Neural cell (in vitro differentiated cells): ENCODE measurements around the gene REEP5. TPM values are rescaled to one million over a fixed set of nuclear protein-coding genes. Genes with fewer than 3 reads are reported as not detected.

Source experiments
- H2AFZ ChIP-seq: fragments of 200-600, 300-800 bp; sonication (generic), shearing (Covaris generic); 2 replicates; pipeline ENCODE4 v1.6.0; 2014; ENCODE audit warnings: low read depth, mild to moderate bottlenecking, antibody characterized with exemption, low read length, moderate library complexity
- H3F3A ChIP-seq: fragments of 200-600 bp; shearing (Covaris generic); 2 replicates; pipeline ENCODE4 v1.6.1; 2016; ENCODE audit warnings: mild to moderate bottlenecking, moderate library complexity, mixed read lengths, antibody characterized with exemption, low read length; ENCODE audit not compliant: insufficient read depth, poor library complexity, severe bottlenecking
- H3K27ac ChIP-seq: fragments of 200-600, 300-800 bp; sonication (generic), shearing (Covaris generic); 2 replicates; pipeline ENCODE4 v1.5.1; 2014; ENCODE audit warnings: mild to moderate bottlenecking, low read length, moderate library complexity
- H3K27me3 ChIP-seq: fragments of 300-800, 200-600 bp; sonication (generic), shearing (Covaris generic); 2 replicates; pipeline ENCODE4 v1.6.0; 2014; ENCODE audit warnings: mild to moderate bottlenecking, low read depth, low read length, moderate library complexity; ENCODE audit not compliant: insufficient read depth
- H3K36me3 ChIP-seq: fragments of 300-800, 200-600 bp; sonication (generic), shearing (Covaris generic); 2 replicates; pipeline ENCODE4 v1.5.1; 2014; ENCODE audit warnings: mild to moderate bottlenecking, antibody characterized with exemption, low read length, moderate library complexity; ENCODE audit not compliant: insufficient read depth
- H3K4me2 ChIP-seq: fragments of 300-800, 200-600 bp; sonication (generic), shearing (Covaris generic); 2 replicates; pipeline ENCODE4 v1.6.0; 2014; ENCODE audit warnings: mild to moderate bottlenecking, low read length
- H3K4me3 ChIP-seq: fragments of 300-800, 200-600 bp; sonication (generic), shearing (Covaris generic); 2 replicates; pipeline ENCODE4 v1.5.1; 2014; ENCODE audit warnings: mild to moderate bottlenecking, low read length, moderate library complexity
- H3K79me2 ChIP-seq: fragments of 200-600 bp; shearing (Covaris generic); replicated peaks from 2 replicates; pipeline ENCODE4 v1.6.0; 2014; ENCODE audit warnings: mild to moderate bottlenecking, low read length, moderate library complexity; ENCODE audit not compliant: insufficient read depth
- H3K9ac ChIP-seq: fragments of 300-800, 200-600 bp; sonication (generic), shearing (Covaris generic); 2 replicates; pipeline ENCODE4 v1.6.1; 2016; ENCODE audit warnings: mild to moderate bottlenecking, low read length, mixed read lengths
- H3K9me2 ChIP-seq: fragments of 200-600 bp; shearing (Covaris generic); 2 replicates; pipeline ENCODE4 v1.6.1; 2016; ENCODE audit warnings: mild to moderate bottlenecking, low read length, mixed read lengths; ENCODE audit not compliant: insufficient read depth
- H3K9me3 ChIP-seq: fragments of 200-600, 300-800 bp; sonication (generic), shearing (Covaris generic); 2 replicates; pipeline ENCODE4 v1.6.1; 2016; ENCODE audit warnings: mild to moderate bottlenecking, mixed run types, low read length, moderate library complexity, mixed read lengths
- H4K20me1 ChIP-seq: fragments of 200-600 bp; shearing (Covaris generic); 2 replicates; pipeline ENCODE4 v1.6.1; 2016; ENCODE audit warnings: mild to moderate bottlenecking, mixed run types; ENCODE audit not compliant: insufficient read depth
- EP300 ChIP-seq: fragments of 450-650 bp; conservative IDR thresholded peaks from 2 replicates; pipeline ENCODE4 v1.6.1; 2014; ENCODE audit warnings: antibody characterized with exemption, mild to moderate bottlenecking, moderate library complexity; ENCODE audit not compliant: poor library complexity, severe bottlenecking
- EZH2 ChIP-seq: fragments of 200-600, 300-800 bp; shearing (Covaris generic), sonication (generic); IDR thresholded peaks from 2 replicates; pipeline ENCODE4 v1.6.1; 2014; ENCODE audit warnings: antibody characterized with exemption, low read length, borderline replicate concordance, mild to moderate bottlenecking; ENCODE audit not compliant: insufficient read depth, poor library complexity, severe bottlenecking
- MXI1 ChIP-seq: fragments of 450-650 bp; conservative IDR thresholded peaks from 2 replicates; pipeline ENCODE4 v1.6.1; 2014; ENCODE audit warnings: antibody characterized with exemption, mild to moderate bottlenecking; ENCODE audit not compliant: poor library complexity, severe bottlenecking
- POLR2AphosphoS5 ChIP-seq: IDR thresholded peaks from 2 replicates; pipeline ENCODE4 v1.6.1; 2012
- RAD21 ChIP-seq: fragments of 450-650 bp; conservative IDR thresholded peaks from 2 replicates; pipeline ENCODE4 v1.6.1; 2014; ENCODE audit warnings: antibody characterized with exemption, mild to moderate bottlenecking, moderate library complexity
- SMC3 ChIP-seq: fragments of 450-650 bp; conservative IDR thresholded peaks from 2 replicates; pipeline ENCODE4 v1.6.1; 2014; ENCODE audit warnings: antibody characterized with exemption, mild to moderate bottlenecking, moderate library complexity; ENCODE audit not compliant: poor library complexity
- TAF1 ChIP-seq: IDR thresholded peaks from 2 replicates; pipeline ENCODE4 v1.6.1; 2012; ENCODE audit warnings: low read depth
- polyA plus RNA-seq: library from polyadenylated mRNA; depleted of rRNA; stranded (reverse); fragments of >200 nt; gene quantifications from 2 replicates; pipeline ENCODE4 v1.2.3, GENCODE V29; 2014
- TF ChIP-seq, protein P1 (sequence below): IDR thresholded peaks from 2 replicates; pipeline ENCODE4 v1.6.1; 2012; ENCODE audit warnings: borderline replicate concordance
- TF ChIP-seq, protein P2 (sequence below): fragments of 450-650 bp; IDR thresholded peaks from 2 replicates; pipeline ENCODE4 v1.5.1; 2014; ENCODE audit warnings: antibody characterized with exemption, mild to moderate bottlenecking, moderate library complexity; ENCODE audit not compliant: poor library complexity, severe bottlenecking

REEP5 gene
- polyA plus RNA-seq, 1 donor from 2014 or later, result 51.6 TPM

DNA sequence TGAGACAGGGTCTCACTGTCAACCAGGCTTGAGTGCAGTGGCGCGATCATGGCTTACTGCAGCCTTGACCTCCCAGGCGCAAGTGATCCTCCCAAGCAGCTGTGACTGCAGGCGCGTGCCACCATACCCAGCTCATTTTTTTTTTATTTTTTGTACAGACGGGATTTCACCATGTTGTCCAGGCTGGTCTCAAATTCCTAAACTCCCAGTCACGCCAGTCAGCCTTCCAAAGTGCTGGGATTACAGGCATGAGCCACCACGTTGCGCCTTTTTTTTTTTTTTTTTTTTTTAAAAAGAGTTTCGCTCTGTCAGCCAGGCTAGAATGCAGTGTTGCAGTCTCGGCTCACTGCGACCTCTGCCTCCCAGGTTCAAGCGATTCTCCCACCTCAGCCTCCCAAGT, 88.1 kb downstream of the REEP5 start:
- peaks cover 24% of the 10 kb centered on the region for H3K36me3 ChIP-seq
- no peak overlapping the region for H2AFZ ChIP-seq
- H3K79me2 ChIP-seq, result no peaks in the 10 kb centered on the region
- no peaks in the 10 kb centered on the region for H4K20me1 ChIP-seq
- H3K9me2 ChIP-seq, result no peaks in the 10 kb centered on the region
- no peaks in the 10 kb centered on the region for H3K9me3 ChIP-seq
- no peak for TF ChIP-seq POLR2AphosphoS5
- no peak for TF ChIP-seq EZH2
- TF ChIP-seq RAD21, result no peak
- TF ChIP-seq, protein P1, sequence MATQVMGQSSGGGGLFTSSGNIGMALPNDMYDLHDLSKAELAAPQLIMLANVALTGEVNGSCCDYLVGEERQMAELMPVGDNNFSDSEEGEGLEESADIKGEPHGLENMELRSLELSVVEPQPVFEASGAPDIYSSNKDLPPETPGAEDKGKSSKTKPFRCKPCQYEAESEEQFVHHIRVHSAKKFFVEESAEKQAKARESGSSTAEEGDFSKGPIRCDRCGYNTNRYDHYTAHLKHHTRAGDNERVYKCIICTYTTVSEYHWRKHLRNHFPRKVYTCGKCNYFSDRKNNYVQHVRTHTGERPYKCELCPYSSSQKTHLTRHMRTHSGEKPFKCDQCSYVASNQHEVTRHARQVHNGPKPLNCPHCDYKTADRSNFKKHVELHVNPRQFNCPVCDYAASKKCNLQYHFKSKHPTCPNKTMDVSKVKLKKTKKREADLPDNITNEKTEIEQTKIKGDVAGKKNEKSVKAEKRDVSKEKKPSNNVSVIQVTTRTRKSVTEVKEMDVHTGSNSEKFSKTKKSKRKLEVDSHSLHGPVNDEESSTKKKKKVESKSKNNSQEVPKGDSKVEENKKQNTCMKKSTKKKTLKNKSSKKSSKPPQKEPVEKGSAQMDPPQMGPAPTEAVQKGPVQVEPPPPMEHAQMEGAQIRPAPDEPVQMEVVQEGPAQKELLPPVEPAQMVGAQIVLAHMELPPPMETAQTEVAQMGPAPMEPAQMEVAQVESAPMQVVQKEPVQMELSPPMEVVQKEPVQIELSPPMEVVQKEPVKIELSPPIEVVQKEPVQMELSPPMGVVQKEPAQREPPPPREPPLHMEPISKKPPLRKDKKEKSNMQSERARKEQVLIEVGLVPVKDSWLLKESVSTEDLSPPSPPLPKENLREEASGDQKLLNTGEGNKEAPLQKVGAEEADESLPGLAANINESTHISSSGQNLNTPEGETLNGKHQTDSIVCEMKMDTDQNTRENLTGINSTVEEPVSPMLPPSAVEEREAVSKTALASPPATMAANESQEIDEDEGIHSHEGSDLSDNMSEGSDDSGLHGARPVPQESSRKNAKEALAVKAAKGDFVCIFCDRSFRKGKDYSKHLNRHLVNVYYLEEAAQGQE, result no peak
- TF ChIP-seq EP300, result no peak
- H3K27me3 ChIP-seq, result no peaks in the 10 kb centered on the region
- no peaks in the 10 kb centered on the region for H3F3A ChIP-seq
- H3K4me3 ChIP-seq, result no peak overlapping the region
- H3K9ac ChIP-seq, result no peak overlapping the region
- no peak overlapping the region for H3K27ac ChIP-seq
- no peak overlapping the region for H3K4me2 ChIP-seq

DNA sequence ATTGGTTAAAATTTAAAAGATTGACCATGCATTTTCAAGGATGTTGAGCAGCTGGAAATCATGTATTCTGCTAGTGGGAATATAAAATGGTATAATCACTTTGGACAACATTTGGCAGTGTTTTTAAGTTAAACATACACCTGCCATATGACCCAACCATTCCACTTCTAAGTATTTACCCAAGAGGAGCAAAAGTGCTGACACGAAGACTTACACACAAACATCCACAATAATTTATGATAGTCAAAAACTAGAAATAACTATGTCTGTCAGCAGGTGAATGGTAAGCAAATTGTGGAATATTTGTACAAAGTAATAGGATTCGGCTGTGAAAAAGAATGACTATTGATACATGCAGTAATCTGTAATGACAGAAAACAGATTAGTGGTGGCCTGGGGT, 91.6 kb downstream of the REEP5 start:
- H3K4me3 ChIP-seq, result no peak overlapping the region
- no peak overlapping the region for H2AFZ ChIP-seq
- peaks cover 8% of the 10 kb centered on the region for H3K36me3 ChIP-seq
- H3K9me3 ChIP-seq, result no peaks in the 10 kb centered on the region
- H3F3A ChIP-seq, result no peaks in the 10 kb centered on the region
- no peak overlapping the region for H3K9ac ChIP-seq
- H3K27ac ChIP-seq, result no peak overlapping the region
- no peaks in the 10 kb centered on the region for H3K27me3 ChIP-seq
- H4K20me1 ChIP-seq, result no peaks in the 10 kb centered on the region
- H3K9me2 ChIP-seq, result no peaks in the 10 kb centered on the region
- no peaks in the 10 kb centered on the region for H3K79me2 ChIP-seq
- H3K4me2 ChIP-seq, result no peak overlapping the region
- TF ChIP-seq POLR2AphosphoS5 (no peak), EP300 (no peak), EZH2 (no peak), SMC3 (no peak), RAD21 (no peak), TAF1 (no peak), MXI1 (no peak)
- TF ChIP-seq, protein P2, sequence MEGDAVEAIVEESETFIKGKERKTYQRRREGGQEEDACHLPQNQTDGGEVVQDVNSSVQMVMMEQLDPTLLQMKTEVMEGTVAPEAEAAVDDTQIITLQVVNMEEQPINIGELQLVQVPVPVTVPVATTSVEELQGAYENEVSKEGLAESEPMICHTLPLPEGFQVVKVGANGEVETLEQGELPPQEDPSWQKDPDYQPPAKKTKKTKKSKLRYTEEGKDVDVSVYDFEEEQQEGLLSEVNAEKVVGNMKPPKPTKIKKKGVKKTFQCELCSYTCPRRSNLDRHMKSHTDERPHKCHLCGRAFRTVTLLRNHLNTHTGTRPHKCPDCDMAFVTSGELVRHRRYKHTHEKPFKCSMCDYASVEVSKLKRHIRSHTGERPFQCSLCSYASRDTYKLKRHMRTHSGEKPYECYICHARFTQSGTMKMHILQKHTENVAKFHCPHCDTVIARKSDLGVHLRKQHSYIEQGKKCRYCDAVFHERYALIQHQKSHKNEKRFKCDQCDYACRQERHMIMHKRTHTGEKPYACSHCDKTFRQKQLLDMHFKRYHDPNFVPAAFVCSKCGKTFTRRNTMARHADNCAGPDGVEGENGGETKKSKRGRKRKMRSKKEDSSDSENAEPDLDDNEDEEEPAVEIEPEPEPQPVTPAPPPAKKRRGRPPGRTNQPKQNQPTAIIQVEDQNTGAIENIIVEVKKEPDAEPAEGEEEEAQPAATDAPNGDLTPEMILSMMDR, result no peak
- TF ChIP-seq, protein P1, result no peak

Other genes with a start within 250 kb of the REEP5 start
- 40.6 and 41.9 TPM in 2 replicates for gene APC, start 184.3 kb downstream of the REEP5 start, polyA plus RNA-seq
- 127 and 179 TPM in 2 replicates for gene SRP19, start 60.9 kb downstream of the REEP5 start, polyA plus RNA-seq
- gene DCP2, start 54.6 kb upstream of the REEP5 start, polyA plus RNA-seq, result 26.2 and 30.0 TPM in 2 replicates